ENCODE measurements around the gene KIF14.

DNA sequence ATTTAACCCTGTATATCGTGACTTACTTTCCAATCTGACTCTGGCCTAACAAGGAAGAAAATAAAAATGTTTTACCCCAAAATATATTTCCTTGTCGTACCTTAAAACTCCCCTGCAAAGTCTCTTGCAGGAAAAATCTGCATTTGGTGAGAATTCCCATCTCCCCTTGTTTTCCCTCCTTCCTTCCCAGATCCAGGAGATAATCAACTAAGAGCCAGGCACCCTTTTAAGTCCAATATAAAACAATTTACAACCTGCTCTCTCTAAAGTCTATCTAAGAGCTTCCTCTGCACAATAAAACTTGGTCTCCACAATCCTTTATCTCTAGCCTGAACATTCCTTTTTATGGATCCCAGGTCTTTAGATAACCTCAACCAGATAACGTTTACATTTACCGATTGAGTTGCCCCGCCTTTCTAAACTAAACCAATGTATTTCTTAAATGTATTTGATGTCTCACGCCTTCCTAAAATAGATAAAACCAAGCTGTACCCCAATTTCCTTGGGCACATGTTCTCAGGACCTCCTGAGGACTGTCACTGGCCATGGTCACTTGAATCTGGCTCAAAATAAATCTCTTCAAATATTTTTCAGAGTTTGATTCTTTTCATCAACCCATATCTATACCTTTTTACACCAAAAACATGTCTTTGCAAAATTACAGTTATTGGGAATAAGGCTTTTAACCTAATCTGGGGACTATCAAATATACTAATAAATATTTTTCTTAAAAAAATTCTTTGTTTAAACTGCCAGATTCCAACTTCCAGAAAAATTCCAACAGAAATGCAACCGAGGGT is 48.2 kb upstream of the KIF14 start:
- TF ChIP-seq CTCF (IDR thresholded peaks at IDR 0.05), result no peak
- TF ChIP-seq EZH2phosphoT487 (IDR thresholded peaks at IDR 0.05), result no peak

Measured in neural progenitor cell (in vitro differentiated cells).